IMR-90 (cell line): ENCODE data around the gene FOXP1. TPM values are rescaled to one million over a fixed set of nuclear protein-coding genes. Genes with fewer than 3 reads are reported as not detected.

ENCODE experiments used
- ATAC-seq: fragments of 200-7000 bp; cut with Tn5 transposase; 2 replicates; pipeline ENCODE4 v1.9.1; 2020; ENCODE audit warnings: low read depth, mild to moderate bottlenecking, moderate library complexity
- BruUV-seq: library from RNA; stranded (reverse); fragments of 400-500 nt; replicated peaks from 2 replicates; lab custom pipeline; 2021; lab: Mats Ljungman, UMichigan
- CTCF ChIA-PET: fragments of 300-600 bp; formaldehyde crosslinking; extraction: SDS; loops from one replicate; lab custom pipeline; 2021; ENCODE audit warnings: antibody characterized with exemption; lab: Yijun Ruan, JAX
- POLR2A ChIA-PET: fragments of 300-600 bp; sonication (Branson Sonifier 250); formaldehyde crosslinking; loops from one replicate; lab custom pipeline; 2022; ENCODE audit warnings: antibody characterized with exemption; ENCODE audit not compliant: unreplicated experiment; lab: Charles Lee
- DNase-seq: peaks from one replicate; pipeline ENCODE4 v3.0.0; 2013
- H2AFZ ChIP-seq: replicated peaks from 2 replicates; pipeline ENCODE3; 2013; ENCODE audit warnings: low read length, mild to moderate bottlenecking; ENCODE audit not compliant: poor library complexity
- H2AK5ac ChIP-seq: 2 replicates; pipeline ENCODE4 v1.6.1; 2013; ENCODE audit warnings: low read depth, low read length, inconsistent platforms
- H2AK9ac ChIP-seq: replicated peaks from 2 replicates; pipeline ENCODE3; 2013; ENCODE audit warnings: mild to moderate bottlenecking, low read depth, low read length, moderate library complexity; ENCODE audit not compliant: poor library complexity
- H2BK120ac ChIP-seq: 2 replicates; pipeline ENCODE4 v1.6.1; 2013; ENCODE audit warnings: low read depth, low read length, inconsistent platforms
- H2BK15ac ChIP-seq: 3 replicates; pipeline ENCODE4 v1.6.1; 2013; ENCODE audit warnings: low read depth, low read length, inconsistent platforms
- H2BK20ac ChIP-seq: 2 replicates; pipeline ENCODE4 v1.6.1; 2013; ENCODE audit warnings: low read depth, mild to moderate bottlenecking, inconsistent platforms, low read length, moderate library complexity
- H2BK5ac ChIP-seq: 2 replicates; pipeline ENCODE4 v1.6.1; 2013; ENCODE audit warnings: mild to moderate bottlenecking, low read depth, low read length, inconsistent platforms; ENCODE audit not compliant: poor library complexity, severe bottlenecking
- H3K14ac ChIP-seq: replicated peaks from 2 replicates; pipeline ENCODE4 v1.6.1; 2013; ENCODE audit warnings: low read depth, low read length, inconsistent platforms
- H3K18ac ChIP-seq: 2 replicates; pipeline ENCODE4 v1.6.1; 2013; ENCODE audit warnings: low read depth, low read length, control low read depth
- H3K23ac ChIP-seq: 2 replicates; pipeline ENCODE4 v1.6.1; 2013; ENCODE audit warnings: low read depth, low read length, inconsistent platforms
- H3K27ac ChIP-seq: 2 replicates; pipeline ENCODE4 v1.5.1; 2013; ENCODE audit warnings: mild to moderate bottlenecking, control low read depth, low read length; ENCODE audit not compliant: insufficient read depth
- H3K27me3 ChIP-seq: 2 replicates; pipeline ENCODE4 v1.6.1; 2013; ENCODE audit warnings: low read length; ENCODE audit not compliant: control insufficient read depth, insufficient read depth
- H3K36me3 ChIP-seq: 2 replicates; pipeline ENCODE4 v1.6.1; 2013; ENCODE audit warnings: low read length, mixed read lengths; ENCODE audit not compliant: control insufficient read depth, insufficient read depth
- H3K4ac ChIP-seq: 2 replicates; pipeline ENCODE4 v1.6.1; 2013; ENCODE audit warnings: low read depth, low read length, inconsistent platforms
- H3K4me1 ChIP-seq: 2 replicates; pipeline ENCODE4 v1.6.1; 2013; ENCODE audit warnings: low read length, mixed read lengths; ENCODE audit not compliant: control insufficient read depth, insufficient read depth
- H3K4me2 ChIP-seq: 2 replicates; pipeline ENCODE4 v1.6.1; 2013; ENCODE audit warnings: low read depth, mild to moderate bottlenecking, control low read depth, low read length, moderate library complexity
- H3K4me3 ChIP-seq: 2 replicates; pipeline ENCODE4 v1.5.1; 2013; ENCODE audit warnings: low read depth, mild to moderate bottlenecking, control low read depth, low read length, moderate library complexity; ENCODE audit not compliant: insufficient read depth
- H3K56ac ChIP-seq: 2 replicates; pipeline ENCODE4 v1.6.1; 2013; ENCODE audit warnings: low read length, inconsistent platforms; ENCODE audit not compliant: insufficient read depth; ENCODE audit errors: extremely low read depth
- H3K79me1 ChIP-seq, 2 experiments: 2 replicates each; pipeline ENCODE4 v1.6.1; 2013; ENCODE audit warnings: low read length in 2 of 2, inconsistent platforms in 1 of 2, low read depth in 1 of 2
- H3K9ac ChIP-seq: 2 replicates; pipeline ENCODE4 v1.6.1; 2013; ENCODE audit warnings: low read depth, low read length, control low read depth
- H3K9me1 ChIP-seq: 2 replicates; pipeline ENCODE4 v1.6.1; 2013; ENCODE audit warnings: low read length, inconsistent platforms; ENCODE audit not compliant: insufficient read depth
- H3K9me3 ChIP-seq: 2 replicates; pipeline ENCODE4 v1.6.1; 2013; ENCODE audit warnings: low read length; ENCODE audit not compliant: control insufficient read depth, insufficient read depth
- H4K20me1 ChIP-seq: 2 replicates; pipeline ENCODE4 v1.6.1; 2013; ENCODE audit warnings: low read length, inconsistent platforms; ENCODE audit not compliant: insufficient read depth
- H4K5ac ChIP-seq: 2 replicates; pipeline ENCODE4 v1.6.1; 2013; ENCODE audit warnings: mild to moderate bottlenecking, low read depth, low read length, control low read depth
- H4K8ac ChIP-seq, 2 experiments: 2 replicates each; pipeline ENCODE4 v1.6.1; 2013; ENCODE audit warnings: low read depth in 2 of 2, low read length in 2 of 2, control low read depth in 1 of 2, inconsistent platforms in 1 of 2
- H4K91ac ChIP-seq: 2 replicates; pipeline ENCODE4 v1.6.1; 2013; ENCODE audit warnings: low read depth, low read length, inconsistent platforms; ENCODE audit not compliant: insufficient read depth
- CEBPB ChIP-seq: IDR thresholded peaks from 2 replicates; pipeline ENCODE4 v1.6.1; 2012; ENCODE audit warnings: low read depth, low read length, improper control_type of control experiment
- MAFK ChIP-seq: IDR thresholded peaks from 2 replicates; pipeline ENCODE4 v1.6.1; 2012; ENCODE audit warnings: low read depth, low read length, improper control_type of control experiment
- WGBS, 2 experiments: methylation state at CpG; one replicate each; pipeline versions ENCODE4 v1.1.5 to v1.1.7; 2013; ENCODE audit warnings: missing lambda C conversion rate in 2 of 2; ENCODE audit not compliant: insufficient read length in 1 of 2; ENCODE audit errors: extremely low coverage in 2 of 2; 5-methylcytosine and 5-hydroxymethylcytosine counted together
- dilution Hi-C: fragments of 300-500 bp; cut with HindIII; formaldehyde crosslinking; loops from one replicate; pipeline ENCODE4 v1.14.3; 2018; ENCODE audit warnings: low sequenced_read_pairs; ENCODE audit not compliant: unreplicated experiment
- in situ Hi-C: fragments of 300-500 bp; cut with MboI; formaldehyde crosslinking; loops from 3 replicates; pipeline ENCODE4 v1.14.3; 2019; ENCODE audit warnings: low sequenced_read_pairs, inconsistent platforms, mixed read lengths
- intact Hi-C: fragments of 100-400 bp; cut with micrococcal nuclease; formaldehyde crosslinking; loops from 2 replicates; pipeline ENCODE4 v1.10.0; 2022
- polyA plus RNA-seq, 3 experiments: library from polyadenylated mRNA; depleted of rRNA; stranded (reverse); fragments of >200 nt; gene quantifications; 2 replicates each; pipeline ENCODE4 v1.2.3, GENCODE V29; 2012; ENCODE audit warnings: low replicate concordance in 1 of 3
- total RNA-seq: library from RNA; depleted of rRNA; stranded (reverse); fragments of >200 nt; gene quantifications from 2 replicates; pipeline ENCODE4 v1.2.3, GENCODE V29; 2012

FOXP1 gene
- total and polyA plus RNA-seq, 2 of the 4 experiments (the other 2 are of a cell fraction) = 37.0 to 132 TPM

- H3K27me3 ChIP-seq = no peaks in the 10 kb centered on the region
- no peaks in the 10 kb centered on the region for H3K9me3 ChIP-seq
- H2BK5ac ChIP-seq = no peak overlapping the region
- intact Hi-C loops = no loop called here
- H4K20me1 ChIP-seq = no peaks in the 10 kb centered on the region
- no peaks in the 10 kb centered on the region for H3K9me1 ChIP-seq
- no peaks in the 10 kb centered on the region for H3K36me3 ChIP-seq
- in situ Hi-C loops = loop anchor here (25.0 kb wide), 1 partner anchor 607 kb away; no protein-coding TSS in a partner anchor
- H3K79me1 ChIP-seq = peaks cover 13 to 18% of the 10 kb centered on the region in 2 experiments; a peak in 3 of 4 replicates
- no TSS peak for BruUV-seq
- 0 out of 2 replicates have a peak overlapping the region, but pooled peaks have one; percentile 1 for H3K4ac ChIP-seq
- H3K14ac ChIP-seq = peak overlapping the region; percentile 5; the same call in 1 of the 2 replicates
- H4K8ac ChIP-seq = no peak overlapping the region
- H2AFZ ChIP-seq = no peak overlapping the region
- 0 out of 2 replicates have a peak overlapping the region, but pooled peaks have one; percentile 17 for H2AK5ac ChIP-seq
- no peak overlapping the region for H3K9ac ChIP-seq
- no peak overlapping the region for H4K5ac ChIP-seq
- no peak overlapping the region for H3K4me3 ChIP-seq
- CTCF ChIA-PET = no interaction called here
- no peak overlapping the region for H3K27ac ChIP-seq
- H2BK15ac ChIP-seq = peak overlapping the region; percentile 20; the same call in 1 of the 3 replicates
- H4K91ac ChIP-seq = 0 out of 2 replicates have a peak overlapping the region, but pooled peaks have one; percentile 11
- dilution Hi-C loops = no loop called here
- no peak overlapping the region for H3K56ac ChIP-seq
- ATAC-seq = no peak
- WGBS, 2 experiments = 93% methylated on average over 5 of the region's 6 CpGs; no CpG with 5 or more reads in 1 of the 2 experiments
- no peak overlapping the region for H2AK9ac ChIP-seq
- no peak overlapping the region for H3K23ac ChIP-seq
- no peak for DNase-seq
- H3K4me2 ChIP-seq = no peak overlapping the region
- H2BK20ac ChIP-seq = peak overlapping the region; percentile 0; the same call in 1 of the 2 replicates
- TF ChIP-seq MAFK = no peak
- no peak for TF ChIP-seq CEBPB
- peaks cover 9% of the 10 kb centered on the region for H3K4me1 ChIP-seq
- POLR2A ChIA-PET = interaction anchor here (0.5 kb wide), 1 partner anchor 21 kb away, joined by 3 read pairs; no protein-coding TSS in a partner anchor
- 0 out of 2 replicates have a peak overlapping the region, but pooled peaks have one; percentile 11 for H2BK120ac ChIP-seq
- H3K18ac ChIP-seq = peak overlapping the region; percentile 31; the same call in 1 of the 2 replicates
Observed at GRCh38 chr3:71319771-71320170, 263.8 kb downstream of the FOXP1 start.
